ENCODE measurements around the gene FGF22.
"Not testable (repeated sequence)": the region's sequence is repeated elsewhere in the genome, so short reads cannot be mapped to it uniquely, and the experiment has no call there.

GRCh38 chr19:605061-605971 lies 34.4 kb upstream of the FGF22 start:
- not testable (repeated sequence) for TF ChIP-seq SMC3 (IDR thresholded peaks at IDR 0.05; ENCODE audit: low read depth, low read length); POLR2A (IDR thresholded peaks at IDR 0.05; ENCODE audit: low read depth, low read length); CTCF (conservative IDR thresholded peaks at IDR 0.05; ENCODE audit: low read depth, low read length); CEBPB (IDR thresholded peaks at IDR 0.05; ENCODE audit: low read depth, low read length)
- TF ChIP-seq, protein P1, sequence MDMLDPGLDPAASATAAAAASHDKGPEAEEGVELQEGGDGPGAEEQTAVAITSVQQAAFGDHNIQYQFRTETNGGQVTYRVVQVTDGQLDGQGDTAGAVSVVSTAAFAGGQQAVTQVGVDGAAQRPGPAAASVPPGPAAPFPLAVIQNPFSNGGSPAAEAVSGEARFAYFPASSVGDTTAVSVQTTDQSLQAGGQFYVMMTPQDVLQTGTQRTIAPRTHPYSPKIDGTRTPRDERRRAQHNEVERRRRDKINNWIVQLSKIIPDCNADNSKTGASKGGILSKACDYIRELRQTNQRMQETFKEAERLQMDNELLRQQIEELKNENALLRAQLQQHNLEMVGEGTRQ (IDR thresholded peaks at IDR 0.05; ENCODE audit: low read depth, low read length), result not testable (repeated sequence)

Data from IMR-90 (cell line).